IMR-90 (cell line): ENCODE results near the gene RINT1. TPM values are rescaled to one million over a fixed set of nuclear protein-coding genes. Genes with fewer than 3 reads are reported as not detected.

Experiments
- ATAC-seq: fragments of 200-7000 bp; cut with Tn5 transposase; 2 replicates; pipeline ENCODE4 v1.9.1; 2020; ENCODE audit warnings: low read depth, mild to moderate bottlenecking, moderate library complexity
- Bru-seq: library from RNA; stranded (reverse); fragments of 400-500 nt; gene quantifications from one replicate; lab custom pipeline; 2021; lab: Mats Ljungman, UMichigan
- BruChase-seq, 2 experiments: library from RNA; stranded (reverse); fragments of 400-500 nt; gene quantifications; one replicate each; lab custom pipeline; 2021; lab: Mats Ljungman, UMichigan
- BruUV-seq: library from RNA; stranded (reverse); fragments of 400-500 nt; replicated peaks from 2 replicates; lab custom pipeline; 2021; lab: Mats Ljungman, UMichigan
- CTCF ChIA-PET: fragments of 300-600 bp; formaldehyde crosslinking; extraction: SDS; loops from one replicate; lab custom pipeline; 2021; ENCODE audit warnings: antibody characterized with exemption; lab: Yijun Ruan, JAX
- POLR2A ChIA-PET: fragments of 300-600 bp; sonication (Branson Sonifier 250); formaldehyde crosslinking; loops from one replicate; lab custom pipeline; 2022; ENCODE audit warnings: antibody characterized with exemption; ENCODE audit not compliant: unreplicated experiment; lab: Charles Lee
- DNase-seq: peaks from one replicate; pipeline ENCODE4 v3.0.0; 2013
- H2AFZ ChIP-seq: replicated peaks from 2 replicates; pipeline ENCODE3; 2013; ENCODE audit warnings: low read length, mild to moderate bottlenecking; ENCODE audit not compliant: poor library complexity
- H2AK5ac ChIP-seq: 2 replicates; pipeline ENCODE4 v1.6.1; 2013; ENCODE audit warnings: low read depth, low read length, inconsistent platforms
- H2AK9ac ChIP-seq: replicated peaks from 2 replicates; pipeline ENCODE3; 2013; ENCODE audit warnings: mild to moderate bottlenecking, low read depth, low read length, moderate library complexity; ENCODE audit not compliant: poor library complexity
- H2BK120ac ChIP-seq: 2 replicates; pipeline ENCODE4 v1.6.1; 2013; ENCODE audit warnings: low read depth, low read length, inconsistent platforms
- H2BK15ac ChIP-seq: 3 replicates; pipeline ENCODE4 v1.6.1; 2013; ENCODE audit warnings: low read depth, low read length, inconsistent platforms
- H2BK20ac ChIP-seq: 2 replicates; pipeline ENCODE4 v1.6.1; 2013; ENCODE audit warnings: low read depth, mild to moderate bottlenecking, inconsistent platforms, low read length, moderate library complexity
- H2BK5ac ChIP-seq: 2 replicates; pipeline ENCODE4 v1.6.1; 2013; ENCODE audit warnings: mild to moderate bottlenecking, low read depth, low read length, inconsistent platforms; ENCODE audit not compliant: poor library complexity, severe bottlenecking
- H3K14ac ChIP-seq: replicated peaks from 2 replicates; pipeline ENCODE4 v1.6.1; 2013; ENCODE audit warnings: low read depth, low read length, inconsistent platforms
- H3K18ac ChIP-seq: 2 replicates; pipeline ENCODE4 v1.6.1; 2013; ENCODE audit warnings: low read depth, low read length, control low read depth
- H3K23ac ChIP-seq: 2 replicates; pipeline ENCODE4 v1.6.1; 2013; ENCODE audit warnings: low read depth, low read length, inconsistent platforms
- H3K27ac ChIP-seq: 2 replicates; pipeline ENCODE4 v1.5.1; 2013; ENCODE audit warnings: mild to moderate bottlenecking, control low read depth, low read length; ENCODE audit not compliant: insufficient read depth
- H3K27me3 ChIP-seq: 2 replicates; pipeline ENCODE4 v1.6.1; 2013; ENCODE audit warnings: low read length; ENCODE audit not compliant: control insufficient read depth, insufficient read depth
- H3K36me3 ChIP-seq: 2 replicates; pipeline ENCODE4 v1.6.1; 2013; ENCODE audit warnings: low read length, mixed read lengths; ENCODE audit not compliant: control insufficient read depth, insufficient read depth
- H3K4ac ChIP-seq: 2 replicates; pipeline ENCODE4 v1.6.1; 2013; ENCODE audit warnings: low read depth, low read length, inconsistent platforms
- H3K4me1 ChIP-seq: 2 replicates; pipeline ENCODE4 v1.6.1; 2013; ENCODE audit warnings: low read length, mixed read lengths; ENCODE audit not compliant: control insufficient read depth, insufficient read depth
- H3K4me2 ChIP-seq: 2 replicates; pipeline ENCODE4 v1.6.1; 2013; ENCODE audit warnings: low read depth, mild to moderate bottlenecking, control low read depth, low read length, moderate library complexity
- H3K4me3 ChIP-seq: 2 replicates; pipeline ENCODE4 v1.5.1; 2013; ENCODE audit warnings: low read depth, mild to moderate bottlenecking, control low read depth, low read length, moderate library complexity; ENCODE audit not compliant: insufficient read depth
- H3K56ac ChIP-seq: 2 replicates; pipeline ENCODE4 v1.6.1; 2013; ENCODE audit warnings: low read length, inconsistent platforms; ENCODE audit not compliant: insufficient read depth; ENCODE audit errors: extremely low read depth
- H3K79me1 ChIP-seq, 2 experiments: 2 replicates each; pipeline ENCODE4 v1.6.1; 2013; ENCODE audit warnings: low read length in 2 of 2, inconsistent platforms in 1 of 2, low read depth in 1 of 2
- H3K9ac ChIP-seq: 2 replicates; pipeline ENCODE4 v1.6.1; 2013; ENCODE audit warnings: low read depth, low read length, control low read depth
- H3K9me1 ChIP-seq: 2 replicates; pipeline ENCODE4 v1.6.1; 2013; ENCODE audit warnings: low read length, inconsistent platforms; ENCODE audit not compliant: insufficient read depth
- H3K9me3 ChIP-seq: 2 replicates; pipeline ENCODE4 v1.6.1; 2013; ENCODE audit warnings: low read length; ENCODE audit not compliant: control insufficient read depth, insufficient read depth
- H4K20me1 ChIP-seq: 2 replicates; pipeline ENCODE4 v1.6.1; 2013; ENCODE audit warnings: low read length, inconsistent platforms; ENCODE audit not compliant: insufficient read depth
- H4K5ac ChIP-seq: 2 replicates; pipeline ENCODE4 v1.6.1; 2013; ENCODE audit warnings: mild to moderate bottlenecking, low read depth, low read length, control low read depth
- H4K8ac ChIP-seq, 2 experiments: 2 replicates each; pipeline ENCODE4 v1.6.1; 2013; ENCODE audit warnings: low read depth in 2 of 2, low read length in 2 of 2, control low read depth in 1 of 2, inconsistent platforms in 1 of 2
- H4K91ac ChIP-seq: 2 replicates; pipeline ENCODE4 v1.6.1; 2013; ENCODE audit warnings: low read depth, low read length, inconsistent platforms; ENCODE audit not compliant: insufficient read depth
- CEBPB ChIP-seq: IDR thresholded peaks from 2 replicates; pipeline ENCODE4 v1.6.1; 2012; ENCODE audit warnings: low read depth, low read length, improper control_type of control experiment
- CHD1 ChIP-seq: IDR thresholded peaks from 2 replicates; pipeline ENCODE4 v1.6.1; 2012; ENCODE audit warnings: low read depth, low read length, improper control_type of control experiment
- MAFK ChIP-seq: IDR thresholded peaks from 2 replicates; pipeline ENCODE4 v1.6.1; 2012; ENCODE audit warnings: low read depth, low read length, improper control_type of control experiment
- MAZ ChIP-seq: IDR thresholded peaks from 2 replicates; pipeline ENCODE4 v1.6.1; 2012; ENCODE audit warnings: low read depth, mild to moderate bottlenecking, low read length, improper control_type of control experiment, moderate library complexity, borderline replicate concordance
- NFE2L2 ChIP-seq: fragments of 150-350 bp; IDR thresholded peaks from 2 replicates; pipeline ENCODE4 v1.6.1; 2016; ENCODE audit warnings: low read depth, mild to moderate bottlenecking, low read length
- POLR2A ChIP-seq: IDR thresholded peaks from 2 replicates; pipeline ENCODE4 v1.6.1; 2012; ENCODE audit warnings: mild to moderate bottlenecking, low read depth, low read length
- RCOR1 ChIP-seq: IDR thresholded peaks from 2 replicates; pipeline ENCODE4 v1.6.1; 2012; ENCODE audit warnings: mild to moderate bottlenecking, low read length, improper control_type of control experiment; ENCODE audit not compliant: insufficient replicate concordance
- WGBS, 2 experiments: methylation state at CpG; one replicate each; pipeline versions ENCODE4 v1.1.5 to v1.1.7; 2013; ENCODE audit warnings: missing lambda C conversion rate in 2 of 2; ENCODE audit not compliant: insufficient read length in 1 of 2; ENCODE audit errors: extremely low coverage in 2 of 2; 5-methylcytosine and 5-hydroxymethylcytosine counted together
- dilution Hi-C: fragments of 300-500 bp; cut with HindIII; formaldehyde crosslinking; loops from one replicate; pipeline ENCODE4 v1.14.3; 2018; ENCODE audit warnings: low sequenced_read_pairs; ENCODE audit not compliant: unreplicated experiment
- in situ Hi-C: fragments of 300-500 bp; cut with MboI; formaldehyde crosslinking; loops from 3 replicates; pipeline ENCODE4 v1.14.3; 2019; ENCODE audit warnings: low sequenced_read_pairs, inconsistent platforms, mixed read lengths
- intact Hi-C: fragments of 100-400 bp; cut with micrococcal nuclease; formaldehyde crosslinking; loops from 2 replicates; pipeline ENCODE4 v1.10.0; 2022
- long read RNA-seq: library from polyadenylated mRNA; unstranded; transcript quantifications from one replicate; pipeline ENCODE4 v2.0.0, GENCODE V29; 2021; ENCODE audit not compliant: unreplicated experiment
- polyA plus RNA-seq, 3 experiments: library from polyadenylated mRNA; depleted of rRNA; stranded (reverse); fragments of >200 nt; gene quantifications; 2 replicates each; pipeline ENCODE4 v1.2.3, GENCODE V29; 2012; ENCODE audit warnings: low replicate concordance in 1 of 3
- total RNA-seq: library from RNA; depleted of rRNA; stranded (reverse); fragments of >200 nt; gene quantifications from 2 replicates; pipeline ENCODE4 v1.2.3, GENCODE V29; 2012; rRNA removed
- TF ChIP-seq, protein P1 (sequence below): fragments of 150-350 bp; IDR thresholded peaks from 2 replicates; pipeline ENCODE4 v1.6.1; 2016; ENCODE audit warnings: low read depth, mild to moderate bottlenecking, low read length, moderate library complexity, borderline replicate concordance
- TF ChIP-seq, protein P2 (sequence below): fragments of 150-350 bp; IDR thresholded peaks from 2 replicates; pipeline ENCODE4 v1.6.1; 2017; ENCODE audit warnings: mild to moderate bottlenecking, antibody characterized with exemption, low read length, low read depth
- TF ChIP-seq, protein P3 (sequence below): conservative IDR thresholded peaks from 2 replicates; pipeline ENCODE4 v1.5.1; 2012; ENCODE audit warnings: mild to moderate bottlenecking, low read depth, low read length, improper control_type of control experiment

RINT1 gene
- total RNA-seq = 23.1 and 25.6 TPM in 2 replicates
- 13.0 and 15.9 TPM in 2 replicates for polyA plus RNA-seq (2012; rRNA removed)
- polyA plus RNA-seq (2012; cell fraction: cytosol; rRNA removed) = 2.8 and 4.2 TPM in 2 replicates
- 6.2 and 38.8 TPM in 2 replicates for polyA plus RNA-seq (2012; cell fraction: nucleus; rRNA removed; ENCODE audit: low replicate concordance)
- percentile 79 among the genes with signal in this experiment for Bru-seq, nascent RNA
- percentile 89 among the genes with signal in this experiment for BruChase-seq, experiment 1, labeled RNA remaining after a 6-hour chase
- BruChase-seq, experiment 2, labeled RNA remaining after a 2-hour chase = percentile 80 among the genes with signal in this experiment
- long read RNA-seq, transcript RINT1-201 (15 exons, 2,976 nt) = major isoform, 39 of 49 reads
- long read RNA-seq, partial matches to known transcripts = 0 of 49 reads
- long read RNA-seq, other reads (novel, unspliced or antisense) = 10 of 49 reads

DNA sequence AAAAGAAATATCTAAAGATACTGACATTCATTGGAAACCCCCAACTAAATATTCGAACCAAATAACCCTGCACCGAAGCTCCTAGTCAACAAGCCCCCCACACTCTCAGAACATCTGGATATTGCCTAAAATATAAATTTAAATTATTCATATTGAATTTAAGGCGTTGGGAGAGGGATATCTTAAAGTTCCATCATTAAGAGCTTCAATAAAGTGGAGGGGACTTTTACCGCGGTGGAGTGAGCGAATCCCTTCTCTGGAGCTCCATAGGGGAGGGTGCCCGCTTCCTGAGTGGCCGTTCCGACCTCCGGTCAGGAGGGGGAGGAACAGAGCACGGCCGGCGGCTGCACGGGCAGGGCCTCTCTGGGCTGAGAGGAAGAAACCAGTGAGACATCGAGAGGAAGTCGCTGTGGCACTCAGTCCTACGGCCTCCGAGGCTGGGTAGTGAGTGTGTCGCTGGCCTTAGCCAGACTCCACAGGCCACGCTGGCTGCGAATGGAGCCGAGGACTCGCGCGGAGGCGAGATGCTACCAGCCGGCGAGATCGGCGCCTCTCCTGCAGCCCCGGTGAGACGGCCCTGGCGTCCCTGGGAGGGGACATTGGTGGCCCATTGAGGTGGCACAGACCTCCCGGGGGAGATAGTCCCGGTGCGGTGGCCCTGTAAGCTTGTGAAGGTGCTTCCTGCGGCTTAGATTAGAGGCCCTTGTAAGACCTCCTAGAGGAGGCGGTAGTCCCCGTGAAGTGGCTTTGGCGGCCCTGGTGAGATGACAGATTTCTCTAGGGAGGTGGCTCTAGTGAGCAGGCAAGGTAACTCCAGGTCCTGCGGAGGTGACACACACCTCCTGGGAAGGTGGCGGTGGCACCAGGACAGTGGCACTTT lies at the start of gene RINT1:
Gene RINT1, plus strand, starts transcription at position 410 of the 880 bp plus-strand sequence. Its CDS starts 115 bp downstream, at position 525.
- peaks cover 8% of the 10 kb centered on the region for H3K9me1 ChIP-seq
- peak; percentile 100 for ATAC-seq
- peak within 1 kb of the TSS; percentile 22; the same call in 1 of the 3 replicates for H2BK15ac ChIP-seq
- peak within 1 kb of the TSS; percentile 95 for H3K4me3 ChIP-seq
- no peak within 1 kb of the TSS for H2BK120ac ChIP-seq
- H4K8ac ChIP-seq = peak within 1 kb of the TSS; percentile 73 to 90
- WGBS, 2 experiments = 3% methylated on average over 14 of the region's 42 CpGs; no CpG with 5 or more reads in 1 of the 2 experiments
- H3K27me3 ChIP-seq = no peaks in the 10 kb centered on the region
- H4K91ac ChIP-seq = peak within 1 kb of the TSS; percentile 39
- peak within 1 kb of the TSS; percentile 63 for H2AK9ac ChIP-seq
- dilution Hi-C loops (no loop called here), in situ Hi-C loops (no loop called here), intact Hi-C loops (no loop called here)
- H4K5ac ChIP-seq = peak within 1 kb of the TSS; percentile 96
- peak within 1 kb of the TSS; percentile 98 for H3K4me2 ChIP-seq
- no peak within 1 kb of the TSS for H2BK20ac ChIP-seq
- no peaks in the 10 kb centered on the region for H3K9me3 ChIP-seq
- peaks cover 13 to 34% of the 10 kb centered on the region in 2 experiments for H3K79me1 ChIP-seq
- H3K14ac ChIP-seq = peak within 1 kb of the TSS; percentile 90
- H3K27ac ChIP-seq = peak within 1 kb of the TSS; percentile 94
- H3K56ac ChIP-seq = peak within 1 kb of the TSS; percentile 77
- H3K18ac ChIP-seq = peak within 1 kb of the TSS; percentile 75
- H2AFZ ChIP-seq = peak within 1 kb of the TSS; percentile 96
- peak within 1 kb of the TSS; percentile 87 for H3K23ac ChIP-seq
- peak within 1 kb of the TSS; percentile 99 for H3K9ac ChIP-seq
- H3K36me3 ChIP-seq = peaks cover 3% of the 10 kb centered on the region
- H3K4ac ChIP-seq = peak within 1 kb of the TSS; percentile 85
- ChIA-PET POLR2A (interaction anchor here (0.6 kb wide), 1 partner anchor 555 kb away, joined by 4 read pairs; no protein-coding TSS in a partner anchor), CTCF (interaction anchor here (0.7 to 1.1 kb wide), 4 partner anchors 8 to 20 kb away, joined by 3 to 5 read pairs (median 4); no protein-coding TSS in a partner anchor)
- peaks cover 2% of the 10 kb centered on the region; the same call in 1 of the 2 replicates for H3K4me1 ChIP-seq
- peak; percentile 91 for DNase-seq
- H2BK5ac ChIP-seq = peak within 1 kb of the TSS; percentile 77
- BruUV-seq = no TSS peak
- H4K20me1 ChIP-seq = no peaks in the 10 kb centered on the region
- H2AK5ac ChIP-seq = peak within 1 kb of the TSS; percentile 85
- TF ChIP-seq MAFK (no peak), CEBPB (no peak), NFE2L2 (no peak), RCOR1 (no peak), MAZ (peak; percentile 84; the same call in 1 of the 2 replicates), CHD1 (no peak), POLR2A (peak; percentile 95)
- TF ChIP-seq, protein P1, sequence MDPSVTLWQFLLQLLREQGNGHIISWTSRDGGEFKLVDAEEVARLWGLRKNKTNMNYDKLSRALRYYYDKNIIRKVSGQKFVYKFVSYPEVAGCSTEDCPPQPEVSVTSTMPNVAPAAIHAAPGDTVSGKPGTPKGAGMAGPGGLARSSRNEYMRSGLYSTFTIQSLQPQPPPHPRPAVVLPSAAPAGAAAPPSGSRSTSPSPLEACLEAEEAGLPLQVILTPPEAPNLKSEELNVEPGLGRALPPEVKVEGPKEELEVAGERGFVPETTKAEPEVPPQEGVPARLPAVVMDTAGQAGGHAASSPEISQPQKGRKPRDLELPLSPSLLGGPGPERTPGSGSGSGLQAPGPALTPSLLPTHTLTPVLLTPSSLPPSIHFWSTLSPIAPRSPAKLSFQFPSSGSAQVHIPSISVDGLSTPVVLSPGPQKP = no peak
- TF ChIP-seq, protein P2, sequence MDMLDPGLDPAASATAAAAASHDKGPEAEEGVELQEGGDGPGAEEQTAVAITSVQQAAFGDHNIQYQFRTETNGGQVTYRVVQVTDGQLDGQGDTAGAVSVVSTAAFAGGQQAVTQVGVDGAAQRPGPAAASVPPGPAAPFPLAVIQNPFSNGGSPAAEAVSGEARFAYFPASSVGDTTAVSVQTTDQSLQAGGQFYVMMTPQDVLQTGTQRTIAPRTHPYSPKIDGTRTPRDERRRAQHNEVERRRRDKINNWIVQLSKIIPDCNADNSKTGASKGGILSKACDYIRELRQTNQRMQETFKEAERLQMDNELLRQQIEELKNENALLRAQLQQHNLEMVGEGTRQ = no peak
- TF ChIP-seq, protein P3, sequence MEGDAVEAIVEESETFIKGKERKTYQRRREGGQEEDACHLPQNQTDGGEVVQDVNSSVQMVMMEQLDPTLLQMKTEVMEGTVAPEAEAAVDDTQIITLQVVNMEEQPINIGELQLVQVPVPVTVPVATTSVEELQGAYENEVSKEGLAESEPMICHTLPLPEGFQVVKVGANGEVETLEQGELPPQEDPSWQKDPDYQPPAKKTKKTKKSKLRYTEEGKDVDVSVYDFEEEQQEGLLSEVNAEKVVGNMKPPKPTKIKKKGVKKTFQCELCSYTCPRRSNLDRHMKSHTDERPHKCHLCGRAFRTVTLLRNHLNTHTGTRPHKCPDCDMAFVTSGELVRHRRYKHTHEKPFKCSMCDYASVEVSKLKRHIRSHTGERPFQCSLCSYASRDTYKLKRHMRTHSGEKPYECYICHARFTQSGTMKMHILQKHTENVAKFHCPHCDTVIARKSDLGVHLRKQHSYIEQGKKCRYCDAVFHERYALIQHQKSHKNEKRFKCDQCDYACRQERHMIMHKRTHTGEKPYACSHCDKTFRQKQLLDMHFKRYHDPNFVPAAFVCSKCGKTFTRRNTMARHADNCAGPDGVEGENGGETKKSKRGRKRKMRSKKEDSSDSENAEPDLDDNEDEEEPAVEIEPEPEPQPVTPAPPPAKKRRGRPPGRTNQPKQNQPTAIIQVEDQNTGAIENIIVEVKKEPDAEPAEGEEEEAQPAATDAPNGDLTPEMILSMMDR = peak; percentile 86
